ENCODE measurements around the gene AHRR.

DNA sequence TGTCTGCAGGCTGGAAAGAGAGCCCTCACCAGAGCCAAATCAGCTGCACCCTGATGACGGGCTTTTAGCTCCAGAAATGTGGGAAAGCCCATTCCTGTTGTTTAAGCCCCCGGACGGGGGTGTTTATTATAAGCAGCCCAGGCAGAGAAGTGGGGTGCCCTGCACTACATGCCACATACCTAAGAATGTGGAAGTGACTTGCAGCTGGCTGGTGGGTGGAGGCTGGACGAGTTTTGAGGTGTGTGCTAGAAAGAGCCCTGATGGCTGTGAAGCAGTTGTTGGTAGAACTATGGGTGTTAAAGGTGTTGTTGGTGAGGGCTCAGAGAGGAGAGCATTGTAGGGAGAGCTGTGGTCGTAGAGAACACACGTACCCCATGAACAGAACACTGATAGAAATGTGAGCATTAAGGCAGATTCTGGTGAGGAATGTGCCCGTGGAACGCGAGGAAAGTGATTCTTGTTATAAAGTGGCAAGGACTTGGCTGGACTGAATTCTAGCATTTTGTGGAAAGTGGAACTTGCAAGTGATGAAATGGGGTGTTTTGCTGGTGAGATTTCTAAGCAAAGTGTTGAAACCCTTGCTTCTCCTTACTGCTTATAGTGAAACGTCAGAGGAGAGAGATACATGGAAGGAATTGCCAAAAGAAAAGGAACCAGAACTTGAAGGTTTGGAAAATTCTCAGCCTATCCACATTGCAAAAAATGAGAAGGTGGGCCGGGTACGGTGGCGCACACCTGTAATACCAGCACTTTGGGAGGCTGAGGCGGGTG is 38.9 kb downstream of the AHRR start:
- TF ChIP-seq, protein P1, sequence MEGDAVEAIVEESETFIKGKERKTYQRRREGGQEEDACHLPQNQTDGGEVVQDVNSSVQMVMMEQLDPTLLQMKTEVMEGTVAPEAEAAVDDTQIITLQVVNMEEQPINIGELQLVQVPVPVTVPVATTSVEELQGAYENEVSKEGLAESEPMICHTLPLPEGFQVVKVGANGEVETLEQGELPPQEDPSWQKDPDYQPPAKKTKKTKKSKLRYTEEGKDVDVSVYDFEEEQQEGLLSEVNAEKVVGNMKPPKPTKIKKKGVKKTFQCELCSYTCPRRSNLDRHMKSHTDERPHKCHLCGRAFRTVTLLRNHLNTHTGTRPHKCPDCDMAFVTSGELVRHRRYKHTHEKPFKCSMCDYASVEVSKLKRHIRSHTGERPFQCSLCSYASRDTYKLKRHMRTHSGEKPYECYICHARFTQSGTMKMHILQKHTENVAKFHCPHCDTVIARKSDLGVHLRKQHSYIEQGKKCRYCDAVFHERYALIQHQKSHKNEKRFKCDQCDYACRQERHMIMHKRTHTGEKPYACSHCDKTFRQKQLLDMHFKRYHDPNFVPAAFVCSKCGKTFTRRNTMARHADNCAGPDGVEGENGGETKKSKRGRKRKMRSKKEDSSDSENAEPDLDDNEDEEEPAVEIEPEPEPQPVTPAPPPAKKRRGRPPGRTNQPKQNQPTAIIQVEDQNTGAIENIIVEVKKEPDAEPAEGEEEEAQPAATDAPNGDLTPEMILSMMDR (IDR thresholded peaks at IDR 0.05; ENCODE audit: poor library complexity), result no peak
- TF ChIP-seq EZH2 (IDR thresholded peaks at IDR 0.05; ENCODE audit: borderline replicate concordance) (no peak), EZH2phosphoT487 (IDR thresholded peaks at IDR 0.05; ENCODE audit: low read depth, severe bottlenecking, unreplicated experiment) (no peak)
